DMS79 (cell line): ENCODE data around the gene CAPZA1.
A peak's percentile ranks its signal among the peaks of the same experiment; 100 is the strongest.
"Not testable (repeated sequence)": the region's sequence is repeated elsewhere in the genome, so short reads cannot be mapped to it uniquely, and the experiment has no call there.

Source experiments
- DNase-seq: peaks from one replicate; lab custom pipeline; 2025; lab: John Stamatoyannopoulos, UW

Gene CAPZA1

DNA sequence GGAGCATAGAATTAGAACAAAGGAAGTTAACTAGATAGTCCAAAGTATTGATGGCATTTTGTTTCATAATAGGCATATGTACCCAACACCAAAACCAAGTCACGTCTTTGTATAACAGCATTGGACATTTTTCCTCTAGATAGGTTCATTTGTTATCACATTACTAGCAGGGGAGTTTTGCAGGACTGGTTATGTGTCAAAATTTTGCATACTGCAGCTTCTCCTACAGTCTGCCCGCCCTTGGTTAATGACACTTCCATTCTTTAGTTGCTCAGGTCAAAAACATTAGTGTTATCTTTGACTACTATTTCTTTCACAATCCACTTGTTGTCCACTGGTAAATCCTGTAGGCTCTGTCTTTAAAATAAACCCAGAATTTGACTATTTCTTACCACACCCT lies 8.9 kb downstream of the CAPZA1 start:
- DNase-seq, result no peak

DNA sequence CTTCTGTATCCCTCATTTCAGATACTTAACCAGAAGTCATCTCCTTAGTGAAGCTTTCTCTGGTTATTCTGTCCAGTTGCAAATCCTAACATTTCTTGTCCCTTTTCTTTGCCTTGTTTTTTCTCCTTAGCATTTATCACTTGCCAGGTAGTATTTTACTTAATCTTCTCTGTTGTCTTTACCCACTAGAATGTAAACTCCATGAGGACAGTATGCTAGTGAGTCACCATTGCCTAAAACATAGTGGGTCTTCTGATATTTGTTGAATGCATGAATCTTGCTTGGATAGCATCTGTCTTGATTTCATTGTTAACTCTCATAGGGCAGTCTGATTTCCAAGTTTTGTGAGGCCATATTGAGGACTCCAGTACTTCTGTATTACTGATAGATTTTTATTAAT lies 9.6 kb downstream of the CAPZA1 start:
- no peak for DNase-seq

DNA sequence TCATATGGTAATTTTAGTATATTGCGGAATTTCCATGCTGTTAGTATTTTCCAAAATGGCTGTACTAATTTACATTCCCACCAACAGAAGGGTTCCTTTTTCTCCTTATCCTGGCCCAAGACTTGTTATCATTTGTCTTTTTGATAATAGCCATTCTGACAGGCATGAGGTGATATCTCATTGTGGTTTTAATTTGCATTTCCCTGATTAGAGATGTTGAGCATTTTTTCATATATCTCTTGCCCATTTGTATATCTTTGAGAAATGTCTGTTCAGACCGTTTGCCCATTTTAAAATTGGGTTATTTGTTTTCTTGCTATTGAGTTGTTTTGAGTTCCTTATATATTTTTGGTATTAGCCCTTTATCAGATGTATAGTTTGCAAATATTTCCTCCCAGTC lies 14.0 kb downstream of the CAPZA1 start:
- no peak for DNase-seq

DNA sequence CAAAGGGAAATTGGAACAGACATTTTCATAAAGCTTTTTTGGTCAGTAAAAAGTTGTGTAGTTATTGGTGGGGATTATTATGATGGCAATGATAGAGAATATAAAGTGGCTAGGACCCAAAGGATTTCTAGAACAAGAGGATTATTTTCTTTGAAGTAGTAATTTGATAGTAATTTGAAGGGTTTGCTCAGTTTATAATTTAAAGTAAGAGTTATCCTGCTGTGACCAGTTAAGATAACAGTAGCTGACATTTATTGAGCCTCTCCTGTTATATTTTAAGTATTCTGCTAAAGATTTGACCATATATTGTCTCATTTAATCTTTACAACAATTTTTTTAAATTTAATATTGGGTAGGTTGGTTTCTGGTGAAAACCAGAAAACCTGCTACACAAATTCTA lies 14.7 kb downstream of the CAPZA1 start:
- no peak for DNase-seq

DNA sequence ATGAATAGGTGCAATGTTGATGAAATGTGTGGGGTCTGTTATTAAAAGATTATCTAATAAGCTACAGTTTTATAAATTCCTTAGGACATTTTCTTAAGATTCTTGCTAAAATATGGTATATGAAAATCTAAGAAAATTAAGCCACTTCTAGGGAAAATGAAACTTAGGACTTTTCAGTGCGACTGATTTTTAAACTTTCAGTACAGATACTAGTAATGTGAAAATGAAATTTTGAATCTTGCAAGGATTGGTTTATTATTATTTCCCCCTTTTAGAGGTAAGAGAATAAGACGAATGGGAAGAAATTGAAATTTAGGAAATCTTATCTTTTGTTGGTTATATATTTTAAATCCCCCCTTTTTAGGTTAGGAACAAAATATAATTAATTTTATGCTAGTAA lies 16.4 kb downstream of the CAPZA1 start:
- DNase-seq, result no peak

DNA sequence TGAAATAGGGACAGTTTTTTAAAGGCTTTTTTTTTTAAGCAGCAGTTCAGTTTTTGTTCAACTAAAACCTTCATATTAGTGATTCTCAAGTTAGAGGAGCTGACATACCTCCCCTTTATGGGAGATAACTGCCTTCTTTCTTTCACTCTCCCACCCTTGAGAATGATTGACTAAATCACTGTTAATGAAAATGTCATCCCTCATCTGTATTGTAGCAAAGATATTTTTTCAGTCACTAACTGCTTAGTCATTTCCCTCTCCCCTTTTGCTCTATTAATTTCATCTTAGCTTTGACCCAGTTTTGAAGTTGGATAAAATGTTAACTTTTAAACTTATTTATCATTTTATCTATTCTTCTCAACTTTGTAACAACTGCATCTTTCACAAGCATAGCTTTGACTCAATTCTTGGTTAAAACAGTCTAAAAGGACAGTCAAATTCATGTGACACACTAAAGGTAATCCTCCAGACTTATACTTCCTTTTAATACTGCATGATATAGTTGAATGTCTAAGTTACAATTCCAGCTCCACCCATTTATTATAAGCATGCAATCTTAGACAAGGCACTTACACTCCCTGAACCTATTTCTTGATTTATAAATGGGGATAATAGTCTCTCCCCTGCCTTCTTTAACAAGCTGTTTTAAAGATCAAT lies 17.1 kb downstream of the CAPZA1 start:
- no peak for DNase-seq

DNA sequence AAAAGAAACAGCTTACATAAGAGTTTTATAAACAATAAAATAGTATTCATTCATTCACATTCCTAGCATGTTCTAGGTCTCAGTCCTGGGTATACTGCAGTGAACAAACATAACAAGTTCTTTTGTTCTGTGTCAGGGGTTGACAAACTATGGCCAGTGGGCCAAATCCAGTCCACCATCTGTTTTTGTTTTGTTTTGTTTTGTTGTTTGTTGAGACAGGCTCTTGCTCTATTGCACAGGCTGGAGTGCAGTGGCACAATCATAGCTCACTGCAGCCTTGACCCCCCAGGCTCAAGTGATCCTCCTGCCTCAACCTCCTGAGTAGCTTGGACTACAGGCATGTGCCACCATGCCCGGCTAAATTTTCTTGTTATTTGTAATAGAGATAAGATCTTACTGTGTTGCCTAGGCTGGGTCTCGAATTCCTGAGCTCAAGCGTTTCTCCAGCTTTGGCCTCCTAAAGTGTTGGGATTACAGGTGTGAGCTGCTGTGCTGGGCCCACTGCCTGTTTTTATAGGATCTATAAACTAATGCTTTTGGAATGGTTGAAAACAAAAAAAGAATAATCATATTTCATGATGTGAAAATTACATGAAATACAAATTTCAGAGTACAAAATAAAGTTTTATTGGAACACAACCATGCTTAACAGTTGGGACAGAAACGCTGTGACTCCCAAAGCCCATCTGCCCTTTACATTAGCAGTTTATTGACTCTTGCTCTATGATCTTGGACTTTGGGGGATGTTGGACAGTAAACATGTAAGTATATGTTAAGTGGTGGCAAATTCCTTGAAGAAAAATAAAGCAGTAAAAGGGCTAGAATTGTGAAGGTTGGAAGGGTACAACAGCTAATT lies 17.9 kb downstream of the CAPZA1 start:
- no peak for DNase-seq

DNA sequence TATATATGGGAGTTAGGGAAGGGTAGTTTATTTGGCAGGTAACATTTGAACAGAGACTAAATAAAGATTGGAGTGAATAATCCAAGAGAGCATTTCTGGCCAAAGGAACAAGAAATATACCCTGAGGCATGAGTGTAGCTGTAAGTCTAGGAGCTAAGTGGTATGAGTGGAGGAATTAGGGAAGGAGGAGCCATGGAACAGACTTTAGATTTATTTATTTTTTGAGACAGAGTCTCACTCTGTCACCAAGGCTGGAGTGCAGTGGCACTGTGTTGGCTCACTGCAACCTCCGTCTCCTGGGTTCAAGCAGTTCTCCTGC lies 18.4 kb downstream of the CAPZA1 start:
- no peak for DNase-seq

DNA sequence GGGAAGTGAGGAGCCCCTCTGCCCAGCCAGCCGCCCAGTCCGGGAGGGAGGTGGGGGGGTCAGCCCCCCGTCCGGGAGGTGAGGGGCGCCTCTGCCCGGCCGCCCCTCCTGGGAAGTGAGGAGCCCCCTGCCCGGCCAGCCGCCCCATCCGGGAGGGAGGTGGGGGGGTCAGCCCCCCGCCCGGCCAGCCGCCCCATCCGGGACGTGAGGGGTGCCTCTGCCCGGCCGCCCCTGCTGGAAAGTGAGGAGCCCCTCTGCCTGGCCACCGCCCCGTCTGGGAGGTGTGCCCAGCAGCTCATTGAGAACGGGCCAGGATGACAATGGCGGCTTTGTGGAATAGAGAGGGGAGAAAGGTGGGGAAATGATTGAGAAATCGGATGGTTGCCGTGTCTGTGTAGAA lies 20.8 kb downstream of the CAPZA1 start:
- not testable (repeated sequence) for DNase-seq

DNA sequence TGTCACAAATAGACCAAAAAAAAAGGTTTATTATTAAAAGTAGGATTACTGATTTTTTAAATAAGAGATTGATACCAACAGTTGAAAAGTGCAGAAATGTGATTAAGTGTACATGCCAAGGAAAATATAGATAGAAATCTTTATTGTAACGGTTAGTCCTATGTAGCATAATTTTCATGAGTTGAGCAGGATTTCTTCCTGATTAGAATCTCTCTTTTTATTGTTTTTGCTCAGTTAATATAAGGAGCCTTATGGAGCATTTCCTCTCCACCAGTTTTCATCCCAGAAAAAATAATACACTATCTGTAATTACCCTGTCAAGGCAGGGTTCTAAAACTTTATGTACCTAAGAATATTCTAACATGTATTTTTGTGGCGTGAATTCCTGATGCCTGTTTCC lies 23.4 kb downstream of the CAPZA1 start:
- DNase-seq, result no peak

DNA sequence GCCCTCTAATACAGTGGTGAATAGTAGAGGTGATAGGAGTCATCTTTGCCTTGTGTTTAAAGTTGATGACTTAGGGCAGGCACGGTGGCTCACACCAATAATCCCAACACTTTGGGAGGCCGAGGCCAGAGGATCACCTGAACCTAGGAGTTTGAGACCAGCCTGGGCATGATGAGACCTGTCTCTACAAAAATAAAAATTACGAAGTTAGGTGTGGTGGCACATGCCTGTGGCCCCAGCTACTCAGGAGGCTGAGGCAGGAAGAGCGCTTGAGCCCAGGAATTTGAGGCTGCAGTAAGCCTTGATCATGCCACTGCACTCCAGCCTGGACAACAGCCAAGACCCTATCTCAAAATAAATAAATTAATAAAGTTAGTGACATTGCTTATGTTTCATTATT lies 26.6 kb downstream of the CAPZA1 start:
- DNase-seq, result no peak

DNA sequence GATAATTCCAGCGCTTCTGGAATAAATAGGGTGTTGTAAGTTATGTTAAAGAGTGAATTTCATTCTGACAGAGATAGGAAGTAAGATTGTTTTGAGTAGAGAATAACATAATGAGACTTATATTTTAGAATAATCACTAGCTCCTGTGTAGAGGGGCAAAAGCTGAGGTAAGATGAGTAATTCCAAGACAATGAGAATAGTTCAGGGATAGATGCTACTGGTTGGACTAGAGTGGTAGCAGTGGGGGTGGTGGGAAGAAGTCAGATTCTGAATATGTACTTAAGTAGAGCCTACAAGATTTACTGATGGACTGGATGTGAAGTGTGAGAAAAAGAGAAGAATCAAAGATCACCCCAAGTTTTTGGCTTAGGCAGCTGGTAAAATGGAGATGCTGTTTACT lies 31.6 kb downstream of the CAPZA1 start:
- DNase-seq, result no peak

DNA sequence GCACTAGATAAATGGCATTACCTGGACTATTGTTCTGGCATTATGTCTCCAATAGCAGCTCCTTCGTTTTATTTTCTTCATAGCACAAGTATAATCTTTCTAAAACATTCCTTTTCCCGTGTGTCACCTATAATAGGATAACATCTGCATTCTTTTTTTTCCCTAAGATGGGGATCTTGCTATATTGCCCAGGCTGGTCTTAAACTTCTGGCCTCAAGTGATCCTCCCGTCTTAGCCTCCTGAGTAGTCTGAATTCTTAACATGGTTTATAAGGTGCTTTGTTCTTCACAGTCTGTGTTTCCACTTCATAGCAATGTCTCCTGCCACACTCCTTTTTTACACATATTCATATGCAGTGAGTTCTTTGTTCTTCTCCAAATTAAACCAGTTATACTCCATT lies 46.2 kb downstream of the CAPZA1 start:
- no peak for DNase-seq

DNA sequence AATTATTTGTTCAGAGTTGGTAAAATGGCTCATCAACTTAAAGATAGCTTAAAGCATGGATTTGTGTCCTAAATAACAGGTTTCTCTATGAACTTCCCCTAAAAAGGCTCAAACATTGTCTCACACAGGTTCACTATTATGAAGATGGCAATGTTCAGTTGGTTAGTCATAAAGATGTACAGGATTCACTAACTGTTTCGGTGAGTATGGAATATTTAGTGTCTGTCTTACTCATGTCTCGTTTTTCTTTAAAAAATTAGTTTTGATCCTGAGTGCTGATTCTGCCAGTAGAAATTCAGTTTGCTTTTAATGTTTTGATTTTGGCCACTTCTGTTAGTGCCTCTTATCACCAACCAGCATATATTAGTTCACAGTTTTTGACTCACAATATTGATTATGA lies 47.3 kb downstream of the CAPZA1 start:
- DNase-seq, result no peak

DNA sequence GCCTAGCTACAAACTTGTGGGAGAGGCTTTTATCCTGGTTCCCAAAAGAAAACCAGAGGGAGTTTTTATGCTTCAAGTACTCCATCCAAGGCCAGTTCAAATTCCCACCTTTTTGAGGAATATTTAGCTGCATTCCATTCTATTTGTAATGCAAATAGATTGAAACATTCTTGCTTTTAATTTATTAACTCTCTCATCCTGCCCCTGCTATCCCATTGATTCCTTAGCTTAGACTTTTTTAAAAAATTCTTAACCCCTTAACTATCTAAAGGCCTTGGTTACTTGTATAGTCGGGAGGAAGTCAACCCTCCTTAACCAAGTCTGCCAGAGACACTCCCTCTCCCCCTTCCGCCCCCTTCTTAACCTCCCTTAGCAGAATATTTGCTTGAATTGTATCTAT lies 52.4 kb downstream of the CAPZA1 start:
- no peak for DNase-seq

DNA sequence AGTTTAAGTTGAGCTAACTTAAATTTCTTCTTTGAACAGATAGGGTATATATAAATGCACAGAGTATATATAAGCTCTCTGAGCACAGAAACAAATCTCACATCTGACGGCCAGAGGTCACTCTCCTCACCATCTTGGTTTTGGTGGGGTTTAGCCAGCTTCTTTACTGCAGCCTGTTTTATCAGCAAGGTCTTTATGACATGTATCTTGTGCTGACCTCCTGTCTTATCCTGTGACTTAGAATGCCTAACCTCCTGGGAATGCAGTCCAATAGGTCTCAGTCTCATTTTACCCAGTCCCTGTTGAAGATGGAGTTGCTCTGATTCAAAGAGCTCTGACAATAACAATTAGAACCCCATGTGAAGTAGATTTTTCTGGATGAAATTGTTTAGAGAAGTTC lies 53.2 kb downstream of the CAPZA1 start:
- no peak for DNase-seq

DNA sequence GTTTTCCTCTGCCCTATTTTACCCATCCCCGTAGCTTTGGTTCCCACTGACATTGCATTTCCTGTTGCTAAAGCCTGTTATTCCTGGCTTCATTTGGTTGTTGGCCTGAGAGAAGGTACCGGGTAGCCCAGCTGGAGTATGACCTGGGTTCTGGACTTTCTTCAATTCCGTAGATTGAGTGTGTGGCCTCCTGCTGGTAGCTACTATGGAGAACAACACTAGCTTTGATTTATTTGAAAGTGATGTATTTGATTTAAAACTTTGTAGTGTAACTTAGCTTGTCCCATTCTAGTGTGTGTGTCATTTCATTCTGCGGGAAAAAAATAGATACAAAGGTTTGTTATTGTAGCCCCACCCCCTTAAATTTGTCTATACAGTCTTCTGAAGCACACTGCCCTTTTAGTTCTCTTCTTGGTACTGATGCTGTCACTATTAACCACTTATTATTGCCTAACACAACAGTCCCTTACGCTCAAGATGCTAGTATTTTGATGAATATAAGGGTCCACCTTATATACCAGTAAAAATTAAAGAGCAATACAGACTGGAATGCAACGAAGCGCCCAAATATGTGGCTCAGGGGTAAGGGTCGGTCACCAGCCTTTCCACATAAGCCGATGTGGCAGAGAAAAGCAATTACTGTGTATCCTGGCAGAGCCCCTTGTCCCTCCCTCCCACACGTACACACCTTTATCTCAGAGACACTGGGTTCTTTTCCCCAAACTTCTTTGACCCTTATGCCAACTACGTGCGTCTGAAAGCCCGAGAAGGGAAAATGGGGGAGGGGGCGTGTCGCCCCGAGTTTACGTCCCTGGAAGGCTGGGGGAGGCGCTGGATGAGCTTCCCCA lies 54.2 kb downstream of the CAPZA1 start:
- no peak for DNase-seq

DNA sequence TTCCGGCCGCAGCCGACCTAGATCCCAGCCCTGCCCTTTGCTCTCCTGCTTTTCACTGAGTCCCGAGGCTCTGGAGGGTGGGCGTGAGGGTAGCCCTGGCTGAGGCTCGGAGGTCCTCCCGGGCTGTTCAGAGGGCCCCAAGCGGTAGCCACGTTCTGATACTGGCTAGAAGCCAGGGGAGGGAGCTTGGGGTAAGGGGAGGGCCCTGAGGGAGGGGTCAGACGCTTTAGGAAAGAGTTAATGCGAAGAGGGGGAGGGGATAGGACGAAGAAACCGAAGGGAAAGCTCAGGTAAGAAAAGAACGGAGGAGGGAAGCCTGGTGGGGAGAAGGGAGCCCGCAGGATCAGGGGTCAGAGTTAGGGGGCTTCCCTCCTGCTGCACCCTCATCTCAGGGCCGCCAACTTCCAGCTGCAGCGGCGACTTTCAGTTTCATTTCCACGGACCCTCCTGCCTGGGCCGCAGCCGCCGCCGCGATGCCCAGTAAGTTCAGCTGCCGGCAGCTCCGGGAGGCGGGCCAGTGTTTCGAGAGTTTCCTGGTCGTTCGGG lies 54.9 kb downstream of the CAPZA1 start, which contains the start of gene MOV10:
Gene MOV10 (plus strand): TSS at position 220 of the 546 bp plus-strand sequence. CDS start 254 bp downstream, at position 474.
- peak; percentile 63 for DNase-seq

DNA sequence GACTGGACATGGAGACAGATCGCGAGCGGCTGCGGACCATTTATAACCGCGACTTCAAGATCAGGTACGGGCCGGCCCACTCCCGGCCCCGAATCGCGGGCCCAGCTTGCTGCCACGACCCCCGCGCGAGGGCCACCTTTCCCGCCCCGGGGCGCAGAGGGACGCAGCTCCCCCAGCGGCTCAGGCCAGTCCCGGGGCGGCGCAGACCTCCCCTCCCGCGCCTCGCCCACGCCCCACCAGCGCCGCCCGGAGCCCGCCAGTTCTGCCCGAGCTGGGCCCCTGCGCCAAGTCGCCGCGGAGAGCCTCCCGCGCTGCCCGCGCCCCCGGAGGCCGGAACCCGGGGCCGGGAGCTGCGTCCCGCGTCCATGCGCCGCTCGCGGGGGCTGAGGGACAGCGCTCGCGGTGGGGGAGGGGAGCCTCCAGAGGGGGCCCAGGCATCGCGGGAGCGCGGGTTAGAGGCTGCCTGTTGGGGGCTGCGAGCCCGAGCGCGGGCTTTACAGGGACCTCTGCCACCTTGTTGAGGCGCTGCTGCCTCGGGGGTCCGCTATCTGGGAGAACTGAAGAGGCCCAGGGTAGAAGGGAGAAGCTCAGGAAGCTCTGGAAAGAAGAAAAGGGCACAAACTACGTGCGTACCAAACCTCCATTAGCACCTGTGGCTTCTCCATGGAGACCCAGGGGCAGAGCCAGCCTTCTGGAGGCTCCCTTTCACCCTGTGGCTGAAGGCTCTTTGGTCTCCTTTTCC lies 55.5 kb downstream of the CAPZA1 start:
- DNase-seq, result no peak

DNA sequence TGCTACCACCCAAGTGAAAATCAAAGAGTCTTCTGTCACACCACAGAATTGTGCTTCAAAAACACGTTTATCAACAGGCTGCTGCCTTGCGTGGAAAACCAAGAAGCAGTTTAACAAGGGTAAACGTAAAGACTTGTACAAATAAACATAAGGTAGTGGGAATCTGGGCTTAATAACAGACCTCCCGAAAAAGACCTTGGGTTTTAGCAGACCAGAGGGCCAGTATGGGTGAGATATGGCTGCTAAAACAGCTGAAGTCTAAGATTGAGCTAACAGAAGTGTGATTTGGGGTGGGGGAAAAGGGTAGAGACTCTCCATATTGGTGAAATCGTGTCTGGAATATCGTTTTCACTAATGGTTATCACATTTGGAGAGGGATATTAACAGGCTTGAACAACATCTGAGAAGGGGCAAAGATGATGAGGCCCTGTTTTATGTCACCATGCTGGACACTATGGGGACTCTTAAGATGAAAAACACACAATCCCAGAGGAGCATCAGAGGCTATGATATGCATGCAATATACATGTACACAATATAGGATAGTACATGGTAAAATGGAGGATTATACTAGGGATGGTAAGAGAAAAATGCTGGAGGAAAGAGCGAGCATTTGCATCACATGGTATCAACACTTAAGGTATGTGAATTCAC lies 56.2 kb downstream of the CAPZA1 start:
- DNase-seq, result no peak

DNA sequence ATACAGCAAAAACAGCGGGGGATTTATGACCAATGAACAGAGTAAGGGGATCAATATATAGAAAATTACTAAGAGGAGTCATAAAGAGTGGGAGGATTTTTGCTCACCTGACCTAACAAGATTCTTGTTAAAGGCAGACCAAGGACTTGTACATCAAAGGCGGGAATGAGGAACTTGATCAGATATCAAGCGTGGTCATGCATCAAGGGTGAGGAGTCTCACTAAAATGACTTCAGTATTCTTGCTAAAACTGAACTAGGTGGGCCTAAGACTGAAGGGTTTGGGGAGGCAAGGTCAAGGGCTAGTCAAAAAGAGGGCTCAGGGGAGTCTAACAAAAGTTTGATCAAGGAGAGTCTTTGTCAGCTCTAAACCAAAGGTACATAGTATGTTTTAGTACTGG lies 56.9 kb downstream of the CAPZA1 start:
- DNase-seq, result no peak
